Stimulated activated CD4-positive, alpha-beta T cell treated with anti-CD3 and anti-CD28 coated beads, Interleukin-15, amount 100 ng/mL, for 1 hour (primary cell): ENCODE measurements around the gene GAS2L1.

ENCODE experiments used
- DNase-seq, 2 donors: peaks; one replicate each; pipeline ENCODE4 v3.0.0-alpha.2; 2020; ENCODE audit warnings: low read depth in 1 of 2, low spot score in 1 of 2

Gene GAS2L1

GRCh38 chr22:29308791-29309262 lies 2.4 kb downstream of the GAS2L1 start:
- no peak for DNase-seq

DNA sequence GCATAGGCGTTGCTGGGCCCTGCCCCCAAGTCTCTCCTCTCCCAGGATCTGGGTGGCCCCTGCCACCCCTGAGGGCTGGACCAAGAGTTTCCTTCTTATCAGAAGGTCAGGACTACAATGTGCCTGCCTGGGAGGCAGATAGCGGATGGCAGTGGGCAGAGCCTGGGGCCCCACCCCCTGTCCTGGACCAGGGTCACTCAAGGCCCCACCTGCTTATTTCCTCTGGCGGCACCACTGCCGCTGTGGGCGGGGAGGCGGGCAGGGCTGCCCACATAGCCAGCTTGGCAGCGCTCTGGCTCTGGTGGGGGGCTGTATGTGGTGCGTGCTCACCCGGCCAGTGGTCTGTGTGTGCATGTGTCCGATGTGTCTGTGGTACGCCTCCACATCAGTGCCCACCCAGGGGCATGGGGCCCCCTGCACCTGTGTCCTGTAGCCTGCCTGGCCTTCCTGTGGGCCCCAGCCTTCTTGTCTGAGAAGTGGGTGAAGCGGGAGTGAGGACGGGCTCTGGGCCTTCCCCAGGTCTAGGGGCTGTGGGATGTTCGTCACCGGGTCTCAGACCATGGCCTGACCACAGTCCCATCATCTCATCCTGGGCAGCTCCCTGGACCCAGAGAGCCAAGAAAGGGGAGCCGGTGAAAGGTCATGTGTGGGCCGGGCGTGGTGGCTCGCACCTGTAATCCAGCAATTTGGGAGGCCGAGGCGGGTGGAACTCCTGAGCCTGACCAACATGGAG lies 3.0 kb downstream of the GAS2L1 start:
- DNase-seq: no peak

DNA sequence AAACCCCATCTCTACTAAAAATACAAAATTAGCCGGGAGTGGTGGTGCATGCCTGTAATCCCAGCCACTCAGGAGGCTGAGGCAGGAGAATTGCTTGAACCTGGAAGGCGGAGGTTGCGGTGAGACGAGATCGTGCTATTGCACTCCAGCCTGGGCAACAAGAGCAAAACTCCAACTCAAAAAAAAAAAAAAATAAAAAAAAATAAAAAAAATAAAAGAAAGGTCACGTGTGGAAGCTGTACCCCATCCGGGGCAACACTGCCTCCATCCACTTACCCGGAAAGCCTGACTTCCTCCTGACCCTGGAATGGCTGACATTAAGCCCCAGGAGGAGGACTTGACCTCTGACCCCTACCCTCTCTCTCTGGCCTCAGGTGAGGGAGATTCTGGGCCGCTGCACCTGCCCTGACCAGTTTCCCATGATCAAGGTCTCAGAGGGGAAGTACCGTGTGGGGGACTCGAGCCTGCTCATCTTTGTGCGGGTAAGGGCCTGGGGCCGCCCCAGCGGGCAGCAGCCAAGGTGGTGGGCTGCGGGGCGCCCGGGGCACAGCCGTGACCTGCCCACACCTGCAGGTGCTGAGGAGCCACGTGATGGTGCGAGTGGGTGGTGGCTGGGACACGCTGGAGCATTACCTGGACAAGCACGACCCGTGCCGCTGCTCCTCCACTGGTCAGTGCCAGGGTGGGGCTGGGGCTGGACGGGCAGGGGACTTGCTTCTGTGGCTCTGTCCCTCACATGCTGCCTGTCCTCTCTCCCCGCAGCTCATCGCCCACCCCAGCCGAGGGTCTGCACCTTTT lies 3.8 kb downstream of the GAS2L1 start:
- DNase-seq: no peak

- DNase-seq: peak in 1 of 2 donors; percentile 41
Observed at GRCh38 chr22:29310863-29311339, 4.5 kb downstream of the GAS2L1 start.

DNA sequence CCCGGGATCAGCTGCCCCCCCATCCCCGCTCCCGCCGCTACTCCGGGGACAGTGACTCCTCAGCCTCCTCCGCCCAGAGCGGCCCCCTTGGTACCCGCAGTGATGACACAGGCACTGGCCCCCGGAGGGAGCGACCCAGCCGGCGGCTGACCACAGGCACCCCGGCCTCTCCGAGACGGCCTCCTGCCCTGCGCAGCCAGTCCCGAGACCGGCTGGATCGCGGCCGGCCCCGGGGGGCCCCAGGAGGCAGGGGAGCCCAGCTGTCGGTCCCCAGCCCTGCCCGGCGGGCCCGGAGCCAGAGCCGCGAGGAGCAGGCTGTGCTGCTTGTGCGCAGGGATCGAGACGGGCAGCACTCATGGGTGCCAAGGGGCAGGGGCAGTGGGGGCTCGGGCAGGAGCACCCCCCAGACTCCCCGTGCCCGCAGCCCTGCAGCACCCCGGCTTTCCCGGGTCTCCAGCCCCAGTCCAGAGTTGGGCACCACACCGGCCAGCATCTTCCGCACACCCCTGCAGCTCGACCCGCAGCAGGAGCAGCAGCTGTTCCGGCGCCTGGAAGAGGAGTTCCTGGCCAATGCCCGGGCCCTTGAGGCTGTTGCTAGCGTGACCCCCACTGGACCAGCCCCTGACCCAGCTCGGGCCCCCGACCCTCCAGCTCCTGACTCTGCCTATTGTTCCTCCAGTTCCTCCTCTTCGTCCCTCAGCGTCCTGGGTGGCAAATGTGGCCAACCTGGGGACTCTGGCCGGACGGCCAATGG lies 5.2 kb downstream of the GAS2L1 start:
- DNase-seq: no peak

GRCh38 chr22:29312218-29313125 lies 6.0 kb downstream of the GAS2L1 start:
- no peak for DNase-seq

- no peak for DNase-seq
Observed at GRCh38 chr22:29313126-29313575, 6.7 kb downstream of the GAS2L1 start.

- no peak for DNase-seq
Observed at GRCh38 chr22:29313576-29314466, 7.4 kb downstream of the GAS2L1 start.

- DNase-seq: no peak
Observed at GRCh38 chr22:29314537-29315285, 8.3 kb downstream of the GAS2L1 start.

- no peak for DNase-seq
Observed at GRCh38 chr22:29315286-29316140, 9.1 kb downstream of the GAS2L1 start, which contains the start of gene RASL10A. Gene RASL10A, minus strand, starts transcription at chr22:29315697. Its CDS starts 451 bp downstream, at chr22:29315246.

DNA sequence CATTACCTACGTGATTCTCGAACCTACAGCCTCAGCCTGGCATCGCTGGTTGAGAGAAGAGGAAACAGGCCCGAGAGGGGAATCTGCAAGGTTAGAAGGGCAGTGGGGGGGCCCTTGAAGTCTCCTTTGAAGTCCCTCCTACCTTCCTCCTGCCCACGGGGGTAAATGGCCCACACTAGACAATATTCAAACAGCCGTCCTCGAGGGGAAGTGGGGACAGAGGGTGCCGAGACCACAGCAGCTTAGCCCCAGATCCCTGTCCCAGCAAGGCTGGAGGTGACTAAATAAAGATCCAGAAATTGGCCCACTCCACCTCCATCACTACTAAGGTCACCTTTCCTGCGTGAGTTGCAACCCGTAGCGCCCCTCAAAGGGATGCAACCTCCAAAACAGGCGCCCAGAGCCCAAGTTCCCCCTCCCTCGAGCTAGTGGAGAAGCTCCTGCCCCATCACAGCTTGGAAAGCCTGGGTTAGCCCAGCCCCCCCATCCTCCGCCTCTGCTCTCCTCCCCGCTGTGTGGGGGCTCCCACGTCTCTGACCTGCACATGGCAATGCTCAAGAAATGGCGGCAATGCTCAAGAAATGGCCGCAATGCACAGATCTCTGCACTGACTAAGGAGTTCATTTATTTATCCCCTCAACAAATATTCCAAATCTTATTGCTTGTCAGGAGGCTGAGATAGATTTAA lies 9.8 kb downstream of the GAS2L1 start:
- DNase-seq: no peak

- DNase-seq: no peak
Observed at GRCh38 chr22:29317827-29318454, 11.5 kb downstream of the GAS2L1 start.

DNA sequence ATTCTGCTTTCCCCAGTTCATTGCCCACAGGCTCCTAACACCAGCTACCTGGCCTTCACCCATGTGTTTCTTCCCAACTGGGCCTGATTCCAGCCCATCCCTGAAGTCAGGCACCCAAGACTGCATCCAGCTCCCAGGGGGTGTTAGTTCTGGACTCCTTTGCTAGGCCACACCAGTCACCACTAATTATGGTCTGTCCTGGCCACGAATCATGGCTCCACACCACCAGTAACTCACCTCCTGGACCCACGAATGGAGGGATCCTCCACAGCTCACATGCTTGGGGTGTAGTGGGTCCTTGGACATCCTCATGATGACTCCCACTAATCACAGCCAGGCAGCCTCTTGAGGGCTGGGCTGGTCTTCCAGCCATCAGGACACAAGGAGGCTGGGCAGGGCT lies 12.6 kb downstream of the GAS2L1 start:
- no peak for DNase-seq

DNA sequence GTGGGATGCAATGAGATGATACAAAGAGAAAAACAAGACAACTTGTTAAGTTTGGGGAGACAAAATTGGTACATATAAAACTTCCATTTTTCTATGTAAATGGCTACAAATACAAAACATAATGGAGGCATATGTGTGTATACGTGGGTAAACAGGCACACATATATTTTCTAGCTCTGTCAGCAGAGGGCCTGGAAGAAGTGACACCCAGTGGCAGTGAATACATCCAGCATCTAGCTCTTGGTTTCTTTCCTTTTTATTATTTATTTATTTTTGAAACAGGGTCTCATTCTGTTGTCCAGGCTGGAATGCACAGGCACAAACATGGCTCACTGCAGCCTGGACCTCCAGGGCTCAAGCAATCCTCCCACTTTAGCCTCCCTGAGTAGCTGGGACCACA lies 14.1 kb downstream of the GAS2L1 start:
- no peak for DNase-seq

DNA sequence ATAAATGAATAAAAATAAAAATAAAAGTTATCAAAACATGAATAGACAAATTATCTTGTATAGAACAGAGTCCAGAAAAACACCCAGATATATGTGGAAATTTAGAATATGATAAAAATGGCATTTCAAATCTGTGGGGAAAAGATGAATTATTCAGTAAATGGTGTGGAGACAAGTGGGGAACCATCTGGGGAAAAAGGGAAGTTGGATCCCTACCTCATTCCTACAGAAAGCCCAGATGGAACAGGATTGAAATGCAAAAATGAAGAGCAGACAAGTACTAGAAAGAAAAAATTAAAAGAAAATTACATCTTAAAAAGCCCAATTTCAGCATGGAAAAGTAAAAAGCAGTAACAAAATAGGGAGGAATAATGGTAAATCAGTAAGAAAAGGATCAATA lies 17.2 kb downstream of the GAS2L1 start:
- no peak for DNase-seq

- no peak for DNase-seq
Observed at GRCh38 chr22:29325356-29325755, 18.9 kb downstream of the GAS2L1 start.
